NCI-H2171 treated with DMSO at 0.1 percent for 48 hours (cell line): Measurements from ENCODE around the gene HIF1A.
"Not testable (repeated sequence)": the region's sequence is repeated elsewhere in the genome, so short reads cannot be mapped to it uniquely, and the experiment has no call there.

ENCODE experiments used
- DNase-seq: peaks from one replicate; lab custom pipeline; 2025; lab: John Stamatoyannopoulos, UW

The HIF1A gene

DNA sequence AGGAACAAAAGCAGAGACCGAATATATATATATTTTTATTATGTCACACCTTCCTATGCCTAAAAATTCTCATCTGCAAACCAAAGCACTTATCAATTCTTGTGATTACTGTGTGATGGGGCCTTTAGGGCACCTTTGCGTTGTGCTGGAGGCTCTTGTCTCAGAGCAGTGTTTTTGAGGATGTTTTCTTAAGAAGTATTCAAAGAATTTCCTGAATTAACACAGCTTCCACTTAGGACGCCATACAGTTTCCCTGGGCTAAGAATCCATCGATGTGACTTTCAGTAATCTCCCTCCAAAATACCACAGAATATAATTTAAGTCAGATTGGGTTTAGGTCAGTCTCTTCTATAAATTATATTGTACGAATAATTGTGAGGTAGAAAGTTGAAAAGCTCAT lies 22.0 kb upstream of the HIF1A start:
- no peak for DNase-seq

DNA sequence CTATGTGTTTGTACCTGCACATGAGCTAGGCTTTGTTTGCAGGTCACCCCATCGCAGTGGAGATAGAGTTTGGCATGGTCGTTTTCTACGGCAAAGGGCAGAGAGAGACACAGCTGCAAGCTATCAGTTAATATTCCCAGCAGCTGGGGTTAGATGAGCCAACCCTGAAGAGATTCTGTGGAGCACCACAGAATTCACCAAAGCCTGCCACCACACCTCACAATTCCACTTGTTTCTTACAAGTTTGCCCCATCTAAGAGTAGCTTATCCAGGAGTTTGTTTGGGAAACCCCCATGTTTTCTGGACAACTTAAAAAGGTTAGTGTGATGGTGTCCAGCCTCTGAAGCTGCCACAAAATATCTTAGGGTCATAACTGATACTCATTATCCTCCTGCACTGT lies 20.0 kb upstream of the HIF1A start:
- DNase-seq: no peak

DNA sequence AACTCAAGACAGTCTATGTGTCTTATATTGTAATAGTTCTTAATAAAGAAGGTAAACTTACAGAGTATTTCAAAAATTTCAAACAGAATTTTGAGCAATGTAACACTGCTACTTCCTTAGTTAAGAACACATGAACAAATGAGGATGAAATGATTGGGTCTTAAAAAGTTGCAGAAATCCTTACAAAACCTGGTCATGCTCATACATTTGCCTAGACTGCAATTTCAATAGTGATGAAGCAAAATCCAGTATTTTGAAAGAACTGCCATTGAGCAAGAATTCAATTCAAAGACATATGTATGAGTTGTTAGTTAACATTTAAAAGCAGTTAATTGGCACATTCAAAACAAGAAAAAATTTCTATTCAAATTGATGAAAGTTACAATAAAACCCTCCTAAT lies 17.8 kb upstream of the HIF1A start:
- DNase-seq: no peak

DNA sequence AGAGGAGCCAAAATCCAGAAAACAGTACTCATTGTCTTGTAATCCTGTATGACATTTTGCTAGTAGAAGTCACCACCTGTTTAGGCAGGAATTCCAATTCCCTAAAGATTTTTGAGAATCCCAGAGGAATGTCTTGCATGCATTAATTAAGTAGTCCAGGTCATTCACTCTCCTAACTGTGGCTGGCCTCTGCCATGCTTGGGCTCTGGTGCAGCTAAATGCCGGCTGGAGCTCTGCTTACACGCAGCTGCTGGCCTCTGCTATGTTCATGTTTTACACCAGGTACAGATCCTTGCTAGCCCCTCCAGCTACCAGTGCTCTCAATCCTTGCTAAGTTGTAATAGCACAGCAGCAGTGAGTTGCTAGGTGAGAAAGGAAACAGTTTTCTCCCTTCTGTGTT lies 16.3 kb upstream of the HIF1A start:
- DNase-seq: peak; percentile 68

DNA sequence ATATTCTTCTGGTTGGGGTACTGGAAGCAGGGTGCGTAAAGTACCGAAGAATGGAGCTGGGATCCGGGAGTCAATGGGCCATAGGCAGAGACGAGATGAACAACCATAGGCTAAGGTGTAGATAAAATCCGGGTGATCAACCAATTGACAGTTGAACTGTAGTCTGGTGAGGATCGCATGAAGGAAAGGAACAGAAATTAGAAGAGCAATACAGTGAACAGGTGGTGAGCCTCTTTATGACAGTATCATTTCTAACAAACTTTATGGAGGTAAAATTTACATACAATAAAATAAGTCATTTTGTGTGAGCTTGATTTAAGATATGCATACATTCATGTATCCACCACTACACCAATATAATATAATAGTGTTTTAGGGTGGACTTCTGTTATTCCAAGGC lies 13.9 kb upstream of the HIF1A start:
- no peak for DNase-seq

DNA sequence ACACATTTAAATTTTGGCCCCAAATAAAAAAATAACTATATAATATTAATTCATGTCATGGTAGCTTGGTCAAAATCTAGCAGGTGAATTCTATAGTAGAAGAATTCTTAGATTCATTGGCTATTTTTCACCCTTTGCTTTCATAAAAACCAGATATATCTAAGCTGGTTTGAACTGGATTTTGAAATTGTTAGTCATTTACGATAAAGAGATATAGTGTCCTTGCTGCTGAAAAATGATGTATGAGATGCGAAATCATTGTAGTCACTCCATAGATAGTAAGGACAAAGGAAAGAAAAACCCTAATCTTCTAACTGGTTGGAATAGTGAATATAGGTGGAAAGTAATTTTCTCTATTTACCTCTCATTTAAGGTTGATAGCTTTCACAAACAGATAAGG lies 12.2 kb upstream of the HIF1A start:
- no peak for DNase-seq

DNA sequence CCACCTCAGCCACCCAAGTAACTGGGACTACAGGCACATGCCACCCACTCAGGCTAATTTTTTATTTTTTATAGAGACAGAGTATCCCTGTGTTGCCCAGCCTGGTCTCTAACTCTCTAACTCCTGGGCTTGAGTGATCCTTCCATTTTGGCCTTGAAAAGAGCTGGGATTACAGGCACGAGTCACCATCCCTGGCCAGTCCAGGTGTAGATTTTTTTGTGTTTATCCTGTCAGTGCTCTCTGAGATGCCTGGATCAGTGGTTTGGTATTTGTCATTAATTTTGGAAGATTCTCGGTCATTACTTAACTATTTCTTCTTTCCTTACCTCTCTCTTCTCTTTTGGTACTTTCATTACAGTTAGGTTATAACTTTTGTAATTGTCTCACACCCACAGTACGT lies 5.3 kb upstream of the HIF1A start:
- DNase-seq: no peak

DNA sequence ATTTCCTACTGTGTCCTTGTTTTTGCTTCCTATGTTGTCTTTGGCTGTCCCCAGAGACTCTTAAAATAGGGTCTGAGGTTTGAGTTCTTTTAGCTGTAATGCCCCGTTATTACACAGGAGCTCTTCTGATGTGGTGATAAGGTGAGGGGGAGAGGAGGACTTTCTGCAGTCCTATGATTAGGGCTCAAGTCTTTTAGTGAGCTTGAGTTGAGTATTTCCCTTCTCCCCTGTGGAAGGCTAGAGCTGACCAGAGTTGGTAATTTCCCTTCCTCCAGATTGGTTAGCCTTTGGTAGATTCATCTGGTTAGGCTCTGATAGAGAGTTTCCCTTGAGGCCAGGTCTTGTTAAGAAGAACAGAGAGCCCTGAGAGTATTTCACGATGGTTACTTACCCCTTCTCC lies 4.3 kb upstream of the HIF1A start:
- no peak for DNase-seq

DNA sequence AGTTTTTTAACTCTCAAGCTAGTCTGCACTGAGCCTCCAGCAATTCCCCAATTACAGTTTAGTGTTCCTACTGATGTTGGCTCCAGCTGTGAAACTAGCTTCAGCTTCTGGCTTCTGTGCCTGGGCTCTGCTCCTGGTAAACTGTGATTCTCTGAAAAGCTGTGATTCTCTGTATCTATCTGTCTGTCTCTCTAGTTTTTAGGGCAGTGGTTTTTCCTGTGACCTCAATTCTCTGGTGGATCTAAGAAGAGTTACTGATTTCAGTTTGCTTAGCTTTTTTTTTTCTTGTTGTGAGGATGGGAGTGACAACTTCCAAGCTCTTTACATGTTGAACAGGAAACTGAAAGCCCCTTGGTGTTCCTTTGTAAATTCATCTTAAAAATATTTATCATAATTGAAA lies 3.8 kb upstream of the HIF1A start:
- DNase-seq: no peak

DNA sequence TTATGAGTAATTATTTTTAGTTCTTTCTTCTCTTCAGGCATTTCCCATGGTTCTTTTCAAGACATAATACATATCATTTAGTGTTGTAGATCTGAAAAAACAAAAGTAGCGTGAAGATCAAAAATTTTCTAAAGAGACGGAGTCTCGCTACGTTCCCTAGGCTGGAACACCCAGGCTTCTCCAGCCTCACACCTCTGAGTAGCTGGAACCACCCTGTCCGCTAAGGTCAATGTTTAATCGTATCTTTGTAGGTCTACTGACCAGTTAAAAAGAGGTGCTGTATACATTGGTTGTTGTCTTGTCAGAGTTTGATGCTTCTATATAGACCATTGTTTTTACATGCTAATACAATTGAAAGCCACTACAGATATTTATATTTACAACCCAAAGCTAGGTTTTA lies 1.3 kb upstream of the HIF1A start:
- DNase-seq: no peak

DNA sequence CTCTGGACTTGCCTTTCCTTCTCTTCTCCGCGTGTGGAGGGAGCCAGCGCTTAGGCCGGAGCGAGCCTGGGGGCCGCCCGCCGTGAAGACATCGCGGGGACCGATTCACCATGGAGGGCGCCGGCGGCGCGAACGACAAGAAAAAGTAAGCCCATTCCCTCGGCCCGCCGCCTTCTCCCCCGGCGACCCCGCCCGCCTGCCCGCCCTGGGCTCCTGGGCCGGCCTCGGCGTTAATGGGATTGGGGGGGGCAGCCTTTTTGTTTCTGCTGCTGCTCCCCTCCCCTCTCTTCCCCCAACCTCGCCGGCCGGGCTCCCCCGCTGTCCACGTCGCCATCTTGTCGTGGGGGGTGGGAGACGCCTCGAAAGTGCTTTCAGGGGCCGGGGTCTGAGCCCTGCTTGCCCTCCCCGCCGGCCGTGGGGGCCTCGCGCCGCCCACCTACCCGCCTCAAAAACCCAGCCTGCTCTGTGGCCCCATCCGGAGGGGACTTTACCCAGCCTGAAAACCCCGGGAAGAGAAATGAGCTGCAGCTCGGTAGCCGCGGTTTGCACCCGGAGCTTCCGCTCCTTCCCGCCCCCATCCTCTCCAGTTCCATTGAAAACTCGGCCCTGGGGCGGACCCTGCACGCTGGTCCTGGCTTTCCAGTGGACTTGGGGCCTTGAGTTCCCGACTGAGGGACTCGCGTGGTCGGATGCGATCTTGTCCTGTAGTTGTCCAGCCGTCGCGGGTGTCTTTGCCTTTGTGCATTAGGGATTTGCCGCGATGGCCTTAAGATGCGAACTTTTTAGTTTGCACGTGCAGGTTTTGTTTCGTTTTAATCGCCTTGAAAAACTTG lies 598 bp downstream of the HIF1A start:
- DNase-seq: peak; percentile 69

DNA sequence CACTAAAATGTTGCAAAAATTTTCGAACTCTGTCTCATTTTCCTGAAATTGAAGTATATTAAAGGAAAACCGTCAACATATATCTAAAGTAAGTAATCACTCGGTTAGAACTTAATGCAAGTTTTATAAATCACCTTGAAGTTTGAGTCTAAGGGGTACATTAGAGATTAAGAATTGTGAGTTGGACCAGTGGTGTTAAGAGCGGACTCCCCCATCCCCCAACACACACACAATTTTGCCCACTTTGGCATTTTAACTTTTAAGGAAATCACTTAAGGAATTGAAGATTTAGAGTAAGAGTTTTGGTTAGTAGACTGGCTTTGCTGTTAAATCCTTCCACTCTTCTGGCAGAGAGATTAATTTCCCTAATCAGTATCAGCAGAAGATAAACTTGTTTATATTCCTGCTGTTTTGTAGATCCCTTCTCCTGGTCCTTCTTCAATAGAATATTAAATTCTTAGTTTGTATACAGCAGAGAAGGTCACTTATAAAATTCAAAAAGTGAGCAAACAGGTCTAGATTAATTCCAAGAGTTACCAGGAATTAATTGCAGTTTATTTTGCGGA lies 1.5 kb downstream of the HIF1A start:
- DNase-seq: no peak

DNA sequence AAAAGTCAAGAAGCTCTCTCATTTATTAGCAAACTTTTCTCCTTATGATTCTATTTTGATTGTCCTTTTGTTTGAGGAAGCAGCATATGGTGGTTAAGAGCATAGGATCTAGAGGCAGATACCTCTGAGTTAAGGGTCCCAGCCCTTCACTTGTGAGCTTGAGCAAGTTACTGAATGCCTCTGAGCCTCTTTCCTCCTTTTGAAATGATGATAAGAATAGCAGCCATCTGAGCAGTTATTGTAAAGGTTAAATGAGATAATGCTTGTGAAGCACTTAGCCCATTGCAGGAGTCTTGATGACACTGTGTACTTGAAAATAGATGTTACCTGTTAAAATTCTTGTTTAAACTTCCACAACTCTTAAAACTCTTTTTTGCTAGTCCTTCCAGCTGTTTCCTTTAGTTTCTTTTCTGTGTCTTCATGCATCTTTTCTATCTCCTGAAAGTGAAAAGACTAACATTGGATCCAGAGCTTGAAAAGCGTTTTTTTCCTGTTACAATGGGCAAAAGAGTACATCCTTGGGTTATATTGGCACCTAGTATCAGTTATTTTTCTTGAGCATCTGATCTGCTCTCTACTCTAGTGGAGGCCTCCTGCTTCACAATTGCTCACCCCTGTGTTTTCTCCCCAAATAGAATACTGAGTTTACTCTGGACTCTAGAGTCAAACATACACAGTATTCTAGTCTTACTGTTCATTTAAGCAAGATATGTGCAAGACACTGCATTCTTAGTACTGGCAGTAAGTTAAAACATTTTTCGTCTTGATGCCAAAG lies 3.1 kb downstream of the HIF1A start:
- DNase-seq: no peak

DNA sequence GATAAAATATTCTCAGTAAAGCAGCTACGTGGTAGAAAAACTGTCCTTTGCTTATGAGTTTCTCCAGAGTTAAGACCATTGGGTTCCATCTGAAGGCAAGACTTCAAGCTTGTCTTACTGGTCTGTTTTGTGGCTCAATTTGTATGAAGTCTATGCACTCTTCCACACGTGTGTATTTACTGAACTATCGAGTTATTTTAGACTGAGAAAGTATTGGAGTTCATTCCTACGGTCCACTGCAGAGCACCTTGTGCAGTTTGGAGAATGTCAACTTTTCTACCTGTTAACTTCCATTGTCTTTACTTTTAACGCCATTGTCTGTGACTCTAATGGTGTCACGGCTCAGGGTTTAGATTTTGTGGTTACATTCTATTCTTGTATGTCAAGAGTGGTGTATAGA lies 3.7 kb downstream of the HIF1A start:
- DNase-seq: no peak

DNA sequence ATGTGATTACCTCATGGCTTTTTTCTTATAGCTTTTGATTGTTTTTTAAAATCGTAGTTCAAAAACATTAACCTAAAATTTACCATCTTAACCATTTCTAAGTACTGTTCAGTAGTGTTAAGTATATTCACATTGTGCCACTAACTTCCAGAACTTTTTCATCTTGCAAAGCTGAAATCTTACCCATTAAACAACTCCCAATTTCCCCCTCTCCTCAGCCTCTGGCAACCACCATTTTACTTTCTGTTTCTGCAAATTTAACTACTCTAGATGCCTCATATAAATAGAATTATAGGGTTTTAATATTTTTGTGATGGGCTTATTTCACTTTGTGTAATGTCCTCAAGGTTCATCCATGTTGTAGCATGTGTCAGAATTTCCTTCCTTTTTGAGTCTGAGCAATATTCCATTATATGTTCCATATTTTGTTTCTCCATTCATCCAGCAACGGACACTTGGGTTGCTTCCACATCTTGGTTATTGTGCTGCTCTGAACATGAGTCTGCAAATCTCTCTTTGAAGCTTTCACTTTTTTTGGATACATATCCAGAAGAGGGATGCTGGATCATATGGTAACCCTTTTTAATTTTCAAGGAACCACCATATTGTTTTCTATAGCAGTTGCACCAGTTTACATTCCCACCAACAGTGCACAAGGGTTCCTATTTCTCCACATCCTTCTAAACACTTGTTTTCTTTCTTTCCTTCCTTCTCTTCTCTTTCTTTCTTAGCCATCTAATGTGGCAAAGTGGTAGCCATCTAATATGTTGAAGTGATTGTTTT lies 5.0 kb downstream of the HIF1A start:
- DNase-seq: no peak

DNA sequence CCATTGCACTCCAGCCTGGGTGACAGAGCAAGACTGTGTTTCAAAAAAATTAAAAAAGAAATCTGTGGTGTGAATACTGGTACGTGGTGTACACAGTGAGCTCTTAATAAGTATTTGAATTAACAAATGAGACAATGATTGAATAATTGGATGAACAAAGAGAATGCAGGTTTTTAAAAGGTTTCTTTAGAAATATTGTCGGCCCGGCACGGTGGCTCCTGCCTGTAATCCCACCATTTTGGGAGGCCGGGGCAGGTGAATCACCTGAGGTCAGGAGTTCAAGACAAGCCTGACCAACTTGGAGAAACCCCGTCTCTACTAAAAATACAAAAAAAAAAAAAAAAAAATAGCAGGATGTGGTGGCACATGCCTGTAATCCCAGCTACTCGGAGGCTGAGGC lies 6.6 kb downstream of the HIF1A start:
- DNase-seq: no peak

DNA sequence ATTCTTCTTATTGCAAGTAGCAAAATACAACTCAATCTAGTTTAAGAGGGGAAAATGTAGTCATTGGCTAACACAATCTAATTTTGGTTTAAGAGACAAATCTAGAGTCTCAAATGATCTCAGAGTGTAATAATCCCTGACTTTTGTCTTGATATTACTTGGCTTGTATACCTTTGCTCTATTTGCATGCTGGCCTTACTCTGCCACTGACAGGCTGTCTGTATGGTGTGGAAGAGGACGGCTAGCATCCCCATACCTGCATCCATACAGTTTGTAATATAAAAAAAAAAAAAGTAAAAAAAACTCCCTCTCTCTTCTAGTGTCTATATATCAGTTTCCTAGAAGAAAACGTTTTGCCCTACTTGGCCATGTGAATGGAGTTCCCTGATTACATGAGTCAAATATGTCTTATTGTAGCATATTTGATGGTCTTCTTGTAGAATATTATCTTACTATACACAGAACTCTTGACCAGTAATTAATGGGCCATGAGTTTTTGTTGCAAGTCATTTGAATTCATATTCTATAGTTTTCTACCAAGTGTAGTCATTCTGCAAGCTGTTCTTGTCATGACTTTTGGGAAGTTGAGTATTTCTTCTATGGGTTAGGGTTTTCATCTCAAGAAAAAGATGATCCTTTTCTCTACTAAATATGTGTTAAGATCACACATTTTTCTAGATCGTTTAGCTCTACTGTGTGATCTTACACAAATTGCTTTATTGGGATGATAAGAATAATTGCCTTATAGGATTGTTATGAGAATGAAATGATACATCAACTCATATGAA lies 8.2 kb downstream of the HIF1A start:
- no peak for DNase-seq

DNA sequence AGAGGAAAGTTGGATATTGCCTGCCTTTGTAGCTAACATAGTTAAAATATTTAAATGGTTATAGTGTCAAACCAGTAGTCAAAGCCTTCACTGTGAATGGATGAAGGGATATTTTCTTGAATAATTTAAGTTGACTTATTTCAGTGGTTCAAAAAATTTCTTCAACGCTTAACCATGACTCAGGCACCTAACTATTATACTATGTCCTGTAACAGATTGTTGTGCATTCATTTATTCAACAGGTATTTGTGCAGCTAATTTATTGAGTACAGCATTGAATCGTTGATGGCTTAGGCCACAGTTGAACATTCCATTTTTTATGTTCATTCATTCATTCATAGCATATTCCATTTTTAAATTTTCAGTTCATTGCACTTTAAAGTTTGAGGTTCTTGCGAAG lies 9.2 kb downstream of the HIF1A start:
- DNase-seq: no peak

DNA sequence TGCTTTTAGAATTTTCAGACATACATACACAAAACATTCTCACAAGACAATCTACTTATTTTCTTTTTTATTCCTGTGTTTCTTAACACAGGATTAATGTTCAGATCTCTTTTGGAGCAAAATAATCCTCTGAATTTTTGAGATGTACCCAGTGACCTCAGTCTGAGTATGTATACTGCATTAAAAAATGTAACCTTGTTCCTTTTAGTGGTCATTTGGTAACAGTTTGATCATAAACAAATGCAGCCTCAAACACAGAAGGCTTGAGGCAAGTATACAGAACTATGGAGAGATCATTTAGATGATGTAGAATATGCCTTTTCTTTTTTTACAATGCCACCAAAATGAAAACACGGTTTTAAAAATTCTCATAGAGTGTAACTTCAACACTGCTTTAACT lies 9.7 kb downstream of the HIF1A start:
- DNase-seq: no peak

DNA sequence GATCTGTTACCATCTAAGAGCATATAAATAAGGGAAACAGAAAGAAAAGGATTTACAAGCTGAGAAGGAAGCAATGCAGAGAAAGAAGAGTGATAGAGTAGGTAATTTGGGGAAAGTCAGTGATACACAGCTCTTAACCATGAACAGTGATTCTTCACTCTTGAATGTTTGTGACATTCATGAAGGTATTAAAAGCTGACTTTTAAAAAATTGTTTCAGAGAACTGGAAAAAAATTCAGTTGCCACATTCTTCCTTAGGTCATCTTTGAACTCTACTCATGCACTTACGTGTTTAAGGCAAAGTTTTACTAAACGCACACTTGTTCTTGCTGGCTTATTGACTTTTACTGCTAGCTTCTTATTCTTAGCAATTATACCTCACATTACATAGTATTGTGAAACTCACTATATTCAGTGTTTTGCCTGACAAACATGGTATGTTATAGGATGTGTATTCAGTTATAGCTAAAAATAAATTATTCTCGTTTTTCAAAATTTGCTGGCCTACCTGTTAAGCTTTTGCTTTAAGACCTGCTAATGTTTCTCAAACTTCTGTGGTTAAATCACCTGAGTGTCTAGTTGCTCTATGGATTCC lies 10.9 kb downstream of the HIF1A start:
- DNase-seq: no peak

DNA sequence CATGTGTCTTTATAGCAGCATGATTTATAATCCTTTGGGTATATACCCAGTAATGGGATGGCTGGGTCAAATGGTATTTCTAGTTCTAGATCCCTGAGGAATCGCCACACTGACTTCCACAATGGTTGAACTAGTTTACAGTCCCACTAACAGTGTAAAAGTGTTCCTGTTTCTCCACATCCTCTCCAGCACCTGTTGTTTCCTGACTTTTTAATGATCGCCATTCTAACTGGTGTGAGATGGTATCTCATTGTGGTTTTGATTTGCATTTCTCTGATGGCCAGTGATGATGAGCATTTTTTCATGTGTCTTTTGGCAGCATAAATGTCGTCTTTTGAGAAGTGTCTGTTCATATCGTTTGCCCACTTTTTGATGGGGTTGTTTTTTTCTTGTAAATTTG lies 12.5 kb downstream of the HIF1A start:
- DNase-seq: not testable (repeated sequence)
